ENCODE data around the gene APBA3.

The APBA3 gene

GRCh38 chr19:3785451-3785937 lies 24.0 kb upstream of the APBA3 start:
- H3K4me3 ChIP-seq (ENCODE audit: insufficient read length, low read depth): peak overlapping the region; percentile 91
- H3K9ac ChIP-seq (ENCODE audit: insufficient read length, low read depth): peak overlapping the region; percentile 90

GRCh38 chr19:3784607-3785450 lies 23.3 kb upstream of the APBA3 start:
- H3K4me3 ChIP-seq (ENCODE audit: insufficient read length, low read depth): peak overlapping the region; percentile 91
- TF ChIP-seq SUZ12 (IDR thresholded peaks at IDR 0.05; ENCODE audit: extremely low read depth, insufficient read depth, insufficient read length) (no peak), ZNF274 (IDR thresholded peaks at IDR 0.05; ENCODE audit: low read depth, low read length) (no peak), YY1 (IDR thresholded peaks at IDR 0.05; ENCODE audit: insufficient read depth, insufficient read length) (no peak)
- DNase-seq (ENCODE audit: low read depth, low spot score): no peak
- peaks cover 11% of the 10 kb centered on the region for H3K27me3 ChIP-seq (ENCODE audit: insufficient read depth, insufficient read length)
- no peaks in the 10 kb centered on the region for H3K9me3 ChIP-seq (ENCODE audit: insufficient read depth, low read length)
- peaks cover 7% of the 10 kb centered on the region for H3K4me1 ChIP-seq (ENCODE audit: insufficient read depth, insufficient read length)
- no peaks in the 10 kb centered on the region for H3K36me3 ChIP-seq (ENCODE audit: insufficient read depth, insufficient read length, low read length)
- H3K9ac ChIP-seq (ENCODE audit: insufficient read length, low read depth): peak overlapping the region; percentile 21

More at GRCh38 chr19:3785451-3785937, 24.0 kb upstream of the APBA3 start:
- no peaks in the 10 kb centered on the region for H3K9me3 ChIP-seq (ENCODE audit: insufficient read depth, low read length)
- H3K36me3 ChIP-seq (ENCODE audit: insufficient read depth, insufficient read length, low read length): no peaks in the 10 kb centered on the region
- TF ChIP-seq YY1 (IDR thresholded peaks at IDR 0.05; ENCODE audit: insufficient read depth, insufficient read length) (no peak), SUZ12 (IDR thresholded peaks at IDR 0.05; ENCODE audit: extremely low read depth, insufficient read depth, insufficient read length) (no peak), ZNF274 (IDR thresholded peaks at IDR 0.05; ENCODE audit: low read depth, low read length) (no peak)
- H3K4me1 ChIP-seq (ENCODE audit: insufficient read depth, insufficient read length): peaks cover 7% of the 10 kb centered on the region
- DNase-seq (ENCODE audit: low read depth, low spot score): no peak
- H3K27me3 ChIP-seq (ENCODE audit: insufficient read depth, insufficient read length): peaks cover 11% of the 10 kb centered on the region

- peak overlapping the region; percentile 25 for H3K9ac ChIP-seq (ENCODE audit: insufficient read length, low read depth)
- H3K4me3 ChIP-seq (ENCODE audit: insufficient read length, low read depth): no peak overlapping the region
- H3K9me3 ChIP-seq (ENCODE audit: insufficient read depth, low read length): no peaks in the 10 kb centered on the region
- TF ChIP-seq YY1 (IDR thresholded peaks at IDR 0.05; ENCODE audit: insufficient read depth, insufficient read length) (no peak), ZNF274 (IDR thresholded peaks at IDR 0.05; ENCODE audit: low read depth, low read length) (no peak), SUZ12 (IDR thresholded peaks at IDR 0.05; ENCODE audit: extremely low read depth, insufficient read depth, insufficient read length) (no peak)
- H3K27me3 ChIP-seq (ENCODE audit: insufficient read depth, insufficient read length): peaks cover 11% of the 10 kb centered on the region
- no peaks in the 10 kb centered on the region for H3K36me3 ChIP-seq (ENCODE audit: insufficient read depth, insufficient read length, low read length)
- DNase-seq (ENCODE audit: low read depth, low spot score): peak; percentile 60
- peaks cover 9% of the 10 kb centered on the region for H3K4me1 ChIP-seq (ENCODE audit: insufficient read depth, insufficient read length)
Observed at GRCh38 chr19:3783660-3784584, 22.4 kb upstream of the APBA3 start.

GRCh38 chr19:3782903-3783302 lies 21.4 kb upstream of the APBA3 start:
- H3K4me1 ChIP-seq (ENCODE audit: insufficient read depth, insufficient read length): peaks cover 9% of the 10 kb centered on the region
- H3K27me3 ChIP-seq (ENCODE audit: insufficient read depth, insufficient read length): peaks cover 11% of the 10 kb centered on the region
- no peak for DNase-seq (ENCODE audit: low read depth, low spot score)
- H3K36me3 ChIP-seq (ENCODE audit: insufficient read depth, insufficient read length, low read length): no peaks in the 10 kb centered on the region
- no peak overlapping the region for H3K4me3 ChIP-seq (ENCODE audit: insufficient read length, low read depth)
- no peak overlapping the region for H3K9ac ChIP-seq (ENCODE audit: insufficient read length, low read depth)
- H3K9me3 ChIP-seq (ENCODE audit: insufficient read depth, low read length): no peaks in the 10 kb centered on the region
- no peak for TF ChIP-seq YY1 (IDR thresholded peaks at IDR 0.05; ENCODE audit: insufficient read depth, insufficient read length)
- TF ChIP-seq SUZ12 (IDR thresholded peaks at IDR 0.05; ENCODE audit: extremely low read depth, insufficient read depth, insufficient read length): no peak
- TF ChIP-seq ZNF274 (IDR thresholded peaks at IDR 0.05; ENCODE audit: low read depth, low read length): no peak

- no peak for DNase-seq (ENCODE audit: low read depth, low spot score)
- H3K36me3 ChIP-seq (ENCODE audit: insufficient read depth, insufficient read length, low read length): no peaks in the 10 kb centered on the region
- no peak for TF ChIP-seq YY1 (IDR thresholded peaks at IDR 0.05; ENCODE audit: insufficient read depth, insufficient read length)
- no peak overlapping the region for H3K9ac ChIP-seq (ENCODE audit: insufficient read length, low read depth)
- H3K27me3 ChIP-seq (ENCODE audit: insufficient read depth, insufficient read length): peaks cover 11% of the 10 kb centered on the region
- H3K4me3 ChIP-seq (ENCODE audit: insufficient read length, low read depth): no peak overlapping the region
- no peaks in the 10 kb centered on the region for H3K9me3 ChIP-seq (ENCODE audit: insufficient read depth, low read length)
- peaks cover 9% of the 10 kb centered on the region for H3K4me1 ChIP-seq (ENCODE audit: insufficient read depth, insufficient read length)
Observed at GRCh38 chr19:3782330-3782729, 20.8 kb upstream of the APBA3 start.

- H3K9me3 ChIP-seq (ENCODE audit: insufficient read depth, low read length): no peaks in the 10 kb centered on the region
- peaks cover 8% of the 10 kb centered on the region for H3K27me3 ChIP-seq (ENCODE audit: insufficient read depth, insufficient read length)
- H3K9ac ChIP-seq (ENCODE audit: insufficient read length, low read depth): no peak overlapping the region
- peaks cover 9% of the 10 kb centered on the region for H3K4me1 ChIP-seq (ENCODE audit: insufficient read depth, insufficient read length)
- no peak overlapping the region for H3K4me3 ChIP-seq (ENCODE audit: insufficient read length, low read depth)
- no peaks in the 10 kb centered on the region for H3K36me3 ChIP-seq (ENCODE audit: insufficient read depth, insufficient read length, low read length)
- no peak for DNase-seq (ENCODE audit: low read depth, low spot score)
- TF ChIP-seq SUZ12 (IDR thresholded peaks at IDR 0.05; ENCODE audit: extremely low read depth, insufficient read depth, insufficient read length) (no peak), YY1 (IDR thresholded peaks at IDR 0.05; ENCODE audit: insufficient read depth, insufficient read length) (no peak), ZNF274 (IDR thresholded peaks at IDR 0.05; ENCODE audit: low read depth, low read length) (no peak)
Observed at GRCh38 chr19:3781603-3782002, 20.1 kb upstream of the APBA3 start.

Measured in NT2/D1 (cell line).